Prostate gland (tissue), 2 donors: Measurements from ENCODE around the gene PTPRC.

Source experiments
- CTCF ChIP-seq, 4 experiments: fragments of 200-600 bp in 2 of 4; fragments of 450-650 bp in 2 of 4; sonication (generic) in 2 of 4; IDR thresholded peaks; 1 replicate in 3 of 4; 2 replicates in 1 of 4; pipeline ENCODE4 v1.5.1; 2016 to 2019; ENCODE audit warnings: antibody characterized with exemption in 4 of 4, mild to moderate bottlenecking in 2 of 4, moderate library complexity in 2 of 4
- POLR2A ChIP-seq: fragments of 450-650 bp; IDR thresholded peaks from one replicate; pipeline ENCODE4 v1.6.1; 2016; ENCODE audit warnings: antibody characterized with exemption, mild to moderate bottlenecking
- POLR2AphosphoS5 ChIP-seq: sonication (generic); formaldehyde crosslinking; IDR thresholded peaks from one replicate; pipeline ENCODE4 v1.6.1; 2017; ENCODE audit warnings: antibody characterized with exemption

- TF ChIP-seq POLR2A (no peak), CTCF (IDR thresholded peaks at IDR 0.05) (no peak), POLR2AphosphoS5 (no peak)
Measured at GRCh38 chr1:198687429-198687828, 48.6 kb downstream of the PTPRC start.
